ENCODE data around the gene POLR1A.

GRCh38 chr2:86097114-86097896 is 8.4 kb downstream of the POLR1A start:
- no peak for TF ChIP-seq TAF1 (conservative IDR thresholded peaks at IDR 0.05)
- no peak for TF ChIP-seq CTCF (IDR thresholded peaks at IDR 0.05; ENCODE audit: low read depth, low read length, missing input control)
- TF ChIP-seq MAX (IDR thresholded peaks at IDR 0.05) = no peak
- TF ChIP-seq, protein P1, sequence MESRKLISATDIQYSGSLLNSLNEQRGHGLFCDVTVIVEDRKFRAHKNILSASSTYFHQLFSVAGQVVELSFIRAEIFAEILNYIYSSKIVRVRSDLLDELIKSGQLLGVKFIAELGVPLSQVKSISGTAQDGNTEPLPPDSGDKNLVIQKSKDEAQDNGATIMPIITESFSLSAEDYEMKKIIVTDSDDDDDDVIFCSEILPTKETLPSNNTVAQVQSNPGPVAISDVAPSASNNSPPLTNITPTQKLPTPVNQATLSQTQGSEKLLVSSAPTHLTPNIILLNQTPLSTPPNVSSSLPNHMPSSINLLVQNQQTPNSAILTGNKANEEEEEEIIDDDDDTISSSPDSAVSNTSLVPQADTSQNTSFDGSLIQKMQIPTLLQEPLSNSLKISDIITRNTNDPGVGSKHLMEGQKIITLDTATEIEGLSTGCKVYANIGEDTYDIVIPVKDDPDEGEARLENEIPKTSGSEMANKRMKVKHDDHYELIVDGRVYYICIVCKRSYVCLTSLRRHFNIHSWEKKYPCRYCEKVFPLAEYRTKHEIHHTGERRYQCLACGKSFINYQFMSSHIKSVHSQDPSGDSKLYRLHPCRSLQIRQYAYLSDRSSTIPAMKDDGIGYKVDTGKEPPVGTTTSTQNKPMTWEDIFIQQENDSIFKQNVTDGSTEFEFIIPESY (IDR thresholded peaks at IDR 0.05) = no peak
